ENCODE results near the gene CPNE4.

Gene CPNE4

DNA sequence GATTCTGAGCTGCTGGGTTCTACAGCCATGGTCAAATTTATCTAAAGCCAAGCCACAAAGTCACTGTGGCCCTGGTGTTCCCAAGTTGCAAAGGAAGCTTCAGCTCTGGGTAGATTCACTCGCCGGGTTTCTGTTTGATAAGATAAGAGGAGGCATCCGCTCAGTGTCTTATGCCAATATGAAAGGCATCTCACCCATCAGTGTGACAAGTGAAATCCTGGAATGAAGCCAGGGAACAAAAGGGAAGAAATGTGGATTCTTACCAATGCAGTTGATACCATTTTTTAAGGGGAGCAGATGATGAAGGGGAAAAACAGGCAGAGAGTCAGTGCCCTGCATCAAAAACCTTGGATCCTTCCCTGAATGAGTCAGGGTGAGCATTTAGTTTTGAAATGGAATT lies 2.8 kb upstream of the CPNE4 start:
- Mint-ChIP-seq H3K27ac (no peak overlapping the region), H3K4me3 (no peak overlapping the region), H3K4me1 (ENCODE audit: low read depth in 2 of 2) (peaks cover 4% of the 10 kb centered on the region in 2 donors), H3K9me3 (peaks cover 0 to 3% of the 10 kb centered on the region in 2 donors), H3K36me3 (ENCODE audit: insufficient read depth) (no peaks in the 10 kb centered on the region), H3K27me3 (peaks cover 49 to 67% of the 10 kb centered on the region in 2 donors)
- DNase-seq (no peak), ATAC-seq (replicated peaks) (no peak)

- no peak for DNase-seq
- ATAC-seq (replicated peaks) = no peak
- Mint-ChIP-seq H3K4me1 (ENCODE audit: low read depth in 2 of 2) (peaks cover 4% of the 10 kb centered on the region in 2 donors), H3K27ac (no peak overlapping the region), H3K9me3 (peaks cover 0 to 3% of the 10 kb centered on the region in 2 donors), H3K4me3 (no peak overlapping the region), H3K27me3 (peaks cover 50 to 70% of the 10 kb centered on the region in 2 donors), H3K36me3 (ENCODE audit: insufficient read depth) (no peaks in the 10 kb centered on the region)
Measured at GRCh38 chr3:132037056-132037455, 2.2 kb upstream of the CPNE4 start.

DNA sequence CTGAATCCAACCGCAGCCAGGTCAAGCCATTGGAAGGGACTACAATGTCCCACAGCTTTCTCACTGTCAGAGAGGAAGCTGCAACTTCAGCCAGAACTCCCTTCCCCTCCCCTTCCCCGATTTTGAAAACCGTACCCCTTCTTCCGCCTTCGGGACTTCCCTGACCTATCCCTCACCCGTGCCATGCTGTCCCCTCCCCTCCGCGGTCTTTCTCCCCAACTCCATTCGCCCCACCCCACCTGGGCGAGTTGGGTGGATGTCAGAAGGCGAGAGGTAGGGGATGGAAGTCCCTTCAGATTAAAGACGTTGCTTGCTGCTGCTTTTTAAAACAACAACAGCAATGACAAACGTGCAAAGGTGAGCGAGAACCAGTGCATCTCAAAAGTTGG lies 723 bp downstream of the CPNE4 start:
- DNase-seq (no peak), ATAC-seq (replicated peaks) (no peak)
- Mint-ChIP-seq H3K36me3 (ENCODE audit: insufficient read depth) (no peaks in the 10 kb centered on the region), H3K27ac (no peak overlapping the region), H3K4me1 (ENCODE audit: low read depth in 2 of 2) (peaks cover 4% of the 10 kb centered on the region in 2 donors), H3K9me3 (peaks cover 0 to 3% of the 10 kb centered on the region in 2 donors), H3K27me3 (peaks cover 59 to 78% of the 10 kb centered on the region in 2 donors), H3K4me3 (no peak overlapping the region)

GRCh38 chr3:132033471-132033870 lies 1.3 kb downstream of the CPNE4 start:
- DNase-seq (no peak), ATAC-seq (replicated peaks) (no peak)
- Mint-ChIP-seq H3K27ac (no peak overlapping the region), H3K4me1 (ENCODE audit: low read depth in 2 of 2) (peaks cover 4% of the 10 kb centered on the region in 2 donors), H3K27me3 (peaks cover 59 to 82% of the 10 kb centered on the region in 2 donors), H3K9me3 (peaks cover 0 to 3% of the 10 kb centered on the region in 2 donors), H3K4me3 (no peak overlapping the region), H3K36me3 (ENCODE audit: insufficient read depth) (no peaks in the 10 kb centered on the region)

DNA sequence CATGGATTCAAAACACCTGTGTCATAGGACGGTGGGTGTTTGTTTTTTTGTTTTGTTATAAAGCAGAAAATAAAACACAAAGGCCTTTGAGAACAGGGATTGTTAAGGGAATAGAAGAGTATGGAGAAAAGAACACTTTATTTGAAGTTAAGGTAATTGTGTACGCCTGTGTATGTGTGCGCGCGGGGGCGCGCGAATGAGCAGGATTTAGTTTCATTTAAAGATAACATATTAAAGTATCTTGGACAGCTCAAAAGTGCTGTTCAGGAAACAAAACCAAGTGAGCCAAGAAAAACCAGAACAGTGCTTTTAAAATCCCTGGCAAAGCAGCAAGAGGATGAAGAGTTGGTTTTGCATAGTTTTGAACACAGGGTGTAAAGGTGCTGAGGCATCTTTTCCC lies 1.9 kb downstream of the CPNE4 start:
- ATAC-seq (replicated peaks) (no peak), DNase-seq (no peak)
- Mint-ChIP-seq H3K4me1 (ENCODE audit: low read depth in 2 of 2) (peaks cover 4% of the 10 kb centered on the region in 2 donors), H3K9me3 (peaks cover 0 to 3% of the 10 kb centered on the region in 2 donors), H3K36me3 (ENCODE audit: insufficient read depth) (no peaks in the 10 kb centered on the region), H3K27ac (no peak overlapping the region), H3K27me3 (peaks cover 59 to 87% of the 10 kb centered on the region in 2 donors), H3K4me3 (no peak overlapping the region)

GRCh38 chr3:132029182-132029902 lies 5.5 kb downstream of the CPNE4 start:
- Mint-ChIP-seq H3K9me3 (no peaks in the 10 kb centered on the region), H3K4me1 (ENCODE audit: low read depth in 2 of 2) (peaks cover 2 to 3% of the 10 kb centered on the region in 2 donors), H3K27ac (no peak overlapping the region), H3K27me3 (peaks cover 34 to 61% of the 10 kb centered on the region in 2 donors), H3K4me3 (no peak overlapping the region), H3K36me3 (ENCODE audit: insufficient read depth) (no peaks in the 10 kb centered on the region)
- ATAC-seq (replicated peaks) (peak; percentile 31), DNase-seq (peak; percentile 10 to 21 (median 17))

- H3K9me3 Mint-ChIP-seq = no peaks in the 10 kb centered on the region
- no peak overlapping the region for H3K4me3 Mint-ChIP-seq
- no peaks in the 10 kb centered on the region for H3K36me3 Mint-ChIP-seq (ENCODE audit: insufficient read depth)
- H3K27me3 Mint-ChIP-seq = peaks cover 0 to 9% of the 10 kb centered on the region in 2 donors
- H3K27ac Mint-ChIP-seq = no peak overlapping the region
- H3K4me1 Mint-ChIP-seq (ENCODE audit: low read depth in 2 of 2) = no peaks in the 10 kb centered on the region
- ATAC-seq (replicated peaks) (no peak), DNase-seq (no peak)
Measured at GRCh38 chr3:132022914-132023313, 11.9 kb downstream of the CPNE4 start.

DNA sequence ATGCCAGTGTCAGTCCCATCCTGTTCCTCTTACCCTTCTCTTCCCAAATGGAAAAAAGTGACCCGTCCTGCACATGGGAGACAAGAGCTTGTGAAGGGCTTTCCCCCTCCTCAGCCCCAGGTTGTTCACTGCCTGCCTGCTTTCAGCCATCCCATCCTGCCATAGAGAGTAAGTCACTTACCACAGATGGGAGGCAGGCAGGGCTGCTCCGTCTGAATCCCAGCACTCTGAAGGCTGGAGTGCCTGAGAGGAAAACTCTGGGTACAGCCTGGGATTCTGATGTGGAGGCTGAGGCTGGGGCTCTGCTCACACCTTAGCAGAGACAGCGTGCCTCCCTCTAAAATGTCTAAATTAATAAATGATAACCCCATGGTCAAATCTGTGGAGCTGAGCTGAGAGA lies 14.8 kb downstream of the CPNE4 start:
- Mint-ChIP-seq H3K9me3 (no peaks in the 10 kb centered on the region), H3K27me3 (peaks cover 0 to 7% of the 10 kb centered on the region in 2 donors), H3K36me3 (ENCODE audit: insufficient read depth) (no peaks in the 10 kb centered on the region), H3K4me3 (no peak overlapping the region), H3K27ac (no peak overlapping the region), H3K4me1 (ENCODE audit: low read depth in 2 of 2) (no peaks in the 10 kb centered on the region)
- DNase-seq (no peak), ATAC-seq (replicated peaks) (no peak)

DNA sequence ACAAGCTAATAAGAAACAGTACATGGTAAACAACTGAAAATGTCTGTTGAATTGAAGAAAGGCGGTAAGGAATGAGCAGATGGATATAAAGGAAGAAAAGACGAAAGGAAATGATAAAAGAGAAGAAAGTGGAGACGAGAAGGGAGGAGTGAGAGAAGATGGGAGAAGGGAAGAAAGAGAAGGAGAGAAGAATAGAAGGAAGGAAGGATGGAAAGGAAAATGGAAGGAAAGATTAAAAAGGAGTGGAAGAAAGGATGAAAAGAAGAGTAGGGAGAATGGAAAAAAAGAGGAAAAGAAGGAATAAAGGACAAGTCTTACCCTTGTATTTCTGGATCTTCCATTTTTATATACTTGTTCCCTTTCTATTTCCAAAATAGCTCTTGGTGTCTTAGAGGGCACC lies 17.7 kb downstream of the CPNE4 start:
- ATAC-seq (replicated peaks) (no peak), DNase-seq (no peak)
- no peak overlapping the region for H3K27ac Mint-ChIP-seq
- no peak overlapping the region for H3K4me3 Mint-ChIP-seq
- H3K4me1 Mint-ChIP-seq (ENCODE audit: low read depth in 2 of 2) = no peaks in the 10 kb centered on the region
- no peaks in the 10 kb centered on the region for H3K36me3 Mint-ChIP-seq (ENCODE audit: insufficient read depth)
- H3K27me3 Mint-ChIP-seq = peaks cover 4 to 11% of the 10 kb centered on the region in 2 donors
- H3K9me3 Mint-ChIP-seq = no peaks in the 10 kb centered on the region

- Mint-ChIP-seq H3K36me3 (ENCODE audit: insufficient read depth) (no peaks in the 10 kb centered on the region), H3K27me3 (peaks cover 6 to 11% of the 10 kb centered on the region in 2 donors), H3K4me3 (no peak overlapping the region), H3K4me1 (ENCODE audit: low read depth in 2 of 2) (no peaks in the 10 kb centered on the region), H3K27ac (no peak overlapping the region), H3K9me3 (no peaks in the 10 kb centered on the region)
- DNase-seq = no peak
- ATAC-seq (replicated peaks) = no peak
Measured at GRCh38 chr3:132016061-132017041, 18.5 kb downstream of the CPNE4 start.

- DNase-seq = no peak
- Mint-ChIP-seq H3K4me3 (no peak overlapping the region), H3K27me3 (peaks cover 6 to 11% of the 10 kb centered on the region in 2 donors), H3K9me3 (no peaks in the 10 kb centered on the region), H3K27ac (no peak overlapping the region), H3K36me3 (ENCODE audit: insufficient read depth) (no peaks in the 10 kb centered on the region), H3K4me1 (ENCODE audit: low read depth in 2 of 2) (no peaks in the 10 kb centered on the region)
- ATAC-seq (replicated peaks) = no peak
Measured at GRCh38 chr3:132014105-132014504, 20.7 kb downstream of the CPNE4 start.

DNA sequence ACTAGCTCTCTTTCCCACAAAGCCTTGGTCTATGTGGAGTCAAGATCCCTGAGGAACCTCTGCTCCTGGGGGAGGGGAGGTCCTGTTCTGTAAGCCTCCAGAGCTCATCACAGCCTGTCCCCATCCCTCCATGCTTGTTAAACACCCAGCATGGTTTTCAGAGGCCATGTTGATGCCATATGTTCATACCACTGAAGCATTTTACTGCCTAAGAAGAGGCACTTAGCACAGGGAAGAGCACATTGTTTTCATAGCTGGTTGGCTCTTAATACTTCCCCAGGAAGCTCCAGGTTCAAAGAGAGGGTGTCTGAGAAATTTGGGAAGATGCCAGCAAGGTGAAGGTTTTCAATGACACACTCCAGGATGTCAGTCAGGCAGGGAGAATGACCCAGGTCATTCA lies 25.6 kb downstream of the CPNE4 start:
- no peak for ATAC-seq (replicated peaks)
- no peak overlapping the region for H3K27ac Mint-ChIP-seq
- no peaks in the 10 kb centered on the region for H3K9me3 Mint-ChIP-seq
- H3K27me3 Mint-ChIP-seq = peaks cover 6 to 7% of the 10 kb centered on the region in 2 donors
- H3K4me3 Mint-ChIP-seq = no peak overlapping the region
- H3K4me1 Mint-ChIP-seq (ENCODE audit: low read depth in 2 of 2) = no peaks in the 10 kb centered on the region
- DNase-seq = no peak
- no peaks in the 10 kb centered on the region for H3K36me3 Mint-ChIP-seq (ENCODE audit: insufficient read depth)

DNA sequence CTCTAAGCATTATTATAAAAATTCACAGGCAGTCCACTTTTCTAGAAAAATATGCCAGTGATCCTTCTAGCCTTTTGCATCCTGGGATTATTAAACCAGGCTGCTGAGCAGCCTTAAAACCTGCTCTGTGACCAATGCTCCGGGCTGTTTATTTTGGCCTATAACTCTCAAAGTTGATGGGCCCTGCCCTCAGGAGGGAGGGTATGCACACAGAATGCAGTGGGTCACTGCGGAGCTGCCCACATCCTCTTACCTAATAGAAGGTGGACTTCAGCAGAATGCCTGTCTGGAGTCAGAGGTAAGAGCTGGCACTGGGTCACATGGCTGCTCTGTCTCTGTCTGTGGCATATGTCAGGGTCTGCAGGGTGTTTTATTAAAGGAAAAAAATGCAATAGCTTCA lies 26.0 kb downstream of the CPNE4 start:
- no peak overlapping the region for H3K4me3 Mint-ChIP-seq
- H3K27me3 Mint-ChIP-seq = peaks cover 3 to 6% of the 10 kb centered on the region in 2 donors
- ATAC-seq (replicated peaks) (no peak), DNase-seq (no peak)
- H3K27ac Mint-ChIP-seq = no peak overlapping the region
- H3K9me3 Mint-ChIP-seq = no peaks in the 10 kb centered on the region
- no peaks in the 10 kb centered on the region for H3K4me1 Mint-ChIP-seq (ENCODE audit: low read depth in 2 of 2)
- no peaks in the 10 kb centered on the region for H3K36me3 Mint-ChIP-seq (ENCODE audit: insufficient read depth)

Measured in effector memory CD8-positive, alpha-beta T cell (primary cell).